GM19035 (cell line): ENCODE results near the gene DIP2A.

Experiments
- ATAC-seq: cut with Tn5 transposase; IDR thresholded peaks from one replicate; pipeline ENCODE4 v1.9.1; 2021; ENCODE audit not compliant: unreplicated experiment

Gene DIP2A

GRCh38 chr21:46581780-46582307 lies 123.2 kb downstream of the DIP2A start:
- ATAC-seq, result no peak

- no peak for ATAC-seq
Observed at GRCh38 chr21:46585191-46585953, 126.7 kb downstream of the DIP2A start.

- ATAC-seq, result no peak
Observed at GRCh38 chr21:46594276-46594675, 135.6 kb downstream of the DIP2A start.

GRCh38 chr21:46596201-46596600 lies 137.5 kb downstream of the DIP2A start:
- no peak for ATAC-seq

- no peak for ATAC-seq
Observed at GRCh38 chr21:46597031-46597430, 138.3 kb downstream of the DIP2A start.

- ATAC-seq, result no peak
Observed at GRCh38 chr21:46597896-46598343, 139.2 kb downstream of the DIP2A start.

- ATAC-seq, result no peak
Observed at GRCh38 chr21:46598581-46599572, 140.2 kb downstream of the DIP2A start.

- ATAC-seq, result no peak
Observed at GRCh38 chr21:46600305-46600704, 141.6 kb downstream of the DIP2A start.

- ATAC-seq, result no peak
Observed at GRCh38 chr21:46600978-46601377, 142.3 kb downstream of the DIP2A start.

- no peak for ATAC-seq
Observed at GRCh38 chr21:46603228-46603627, 144.5 kb downstream of the DIP2A start.

GRCh38 chr21:46604329-46604974 lies 145.8 kb downstream of the DIP2A start:
- ATAC-seq, result no peak

- ATAC-seq, result no peak
Observed at GRCh38 chr21:46604975-46605766, 146.5 kb downstream of the DIP2A start, which contains the start of gene S100B. S100B (minus strand) TSS chr21:46605082; CDS start chr21:46602415, 2,667 bp downstream.

GRCh38 chr21:46605767-46606426 lies 147.2 kb downstream of the DIP2A start:
- ATAC-seq, result no peak

- ATAC-seq, result no peak
Observed at GRCh38 chr21:46606427-46606813, 147.7 kb downstream of the DIP2A start.

GRCh38 chr21:46607636-46608035 lies 148.9 kb downstream of the DIP2A start:
- no peak for ATAC-seq

GRCh38 chr21:46608672-46609111 lies 150.0 kb downstream of the DIP2A start:
- ATAC-seq, result no peak

- ATAC-seq, result no peak
Observed at GRCh38 chr21:46610018-46610701, 151.5 kb downstream of the DIP2A start.

- no peak for ATAC-seq
Observed at GRCh38 chr21:46613391-46613790, 154.7 kb downstream of the DIP2A start.

- no peak for ATAC-seq
Observed at GRCh38 chr21:46616050-46616449, 157.4 kb downstream of the DIP2A start.
